Activated CD4-positive, alpha-beta memory T cell treated with anti-CD3 and anti-CD28 coated beads, Interleukin-2, amount 10 ng/mL, durations not matched to agents 7 days and 5 days (primary cell): ENCODE data around the gene PAQR6. TPM values are rescaled to one million over a fixed set of nuclear protein-coding genes. Genes with fewer than 3 reads are reported as not detected.

Experiments used
- CTCF ChIA-PET: fragments of 350-600 bp; sonication (Branson Sonifier 250); formaldehyde crosslinking; loops from one replicate; lab custom pipeline; 2021; ENCODE audit warnings: antibody characterized with exemption, inconsistent platforms; lab: Charles Lee
- POLR2A ChIA-PET: fragments of 350-600 bp; sonication (Branson Sonifier 250); formaldehyde crosslinking; loops from one replicate; lab custom pipeline; 2021; ENCODE audit warnings: antibody characterized with exemption; lab: Charles Lee
- DNase-seq: peaks from one replicate; pipeline ENCODE4 v3.0.0-alpha.2; 2020
- H3K27ac Mint-ChIP-seq: one replicate; pipeline ENCODE4 v1.8.0; 2021; ENCODE audit warnings: mild to moderate bottlenecking, mixed read lengths
- H3K27me3 Mint-ChIP-seq: one replicate; pipeline ENCODE4 v1.8.0; 2021; ENCODE audit warnings: mixed read lengths
- H3K36me3 Mint-ChIP-seq: one replicate; pipeline ENCODE4 v1.8.0; 2021; ENCODE audit warnings: low read depth, mixed read lengths
- H3K4me1 Mint-ChIP-seq: one replicate; pipeline ENCODE4 v1.8.0; 2021; ENCODE audit warnings: mixed read lengths
- H3K4me3 Mint-ChIP-seq: one replicate; pipeline ENCODE4 v1.8.0; 2021; ENCODE audit warnings: mild to moderate bottlenecking, mixed read lengths
- H3K9me3 Mint-ChIP-seq: one replicate; pipeline ENCODE4 v1.8.0; 2021; ENCODE audit warnings: mixed read lengths
- total RNA-seq, 2 experiments: library from RNA; stranded (reverse); gene quantifications; one replicate each; pipeline ENCODE4 v1.2.3, GENCODE V29; 2021

Gene PAQR6
- total RNA-seq, 2 experiments from 2014 or later = 5.6 to 6.3 TPM

GRCh38 chr1:156282479-156283222, 34.8 kb upstream of the PAQR6 start, which contains the start of gene SMG5:
Gene SMG5, minus strand, starts transcription at chr1:156282825. Its CDS starts 145 bp downstream, at chr1:156282680.
- Mint-ChIP-seq H3K4me3 (peak within 1 kb of the TSS; percentile 86), H3K27me3 (no peaks in the 10 kb centered on the region), H3K27ac (peak within 1 kb of the TSS; percentile 81), H3K4me1 (peaks cover 39% of the 10 kb centered on the region), H3K36me3 (peaks cover 18% of the 10 kb centered on the region), H3K9me3 (no peaks in the 10 kb centered on the region)
- DNase-seq = peak; percentile 97
- ChIA-PET POLR2A (interaction anchor here (0.6 to 6.0 kb wide), 65 partner anchors 8 to 1948 kb away, joined by 3 to 67 read pairs (median 5); partner anchors contain the start of genes ARHGEF2, CCT3, GLMP and HDGF), CTCF (interaction anchor here (1.1 to 2.8 kb wide), 14 partner anchors 13 to 305 kb away, joined by 3 to 15 read pairs (median 4); partner anchors contain the start of genes CCT3, GLMP and TSACC)

GRCh38 chr1:156281693-156282478, 34.0 kb upstream of the PAQR6 start:
- Mint-ChIP-seq H3K27ac (peak overlapping the region; percentile 81), H3K36me3 (peaks cover 25% of the 10 kb centered on the region), H3K4me1 (peaks cover 39% of the 10 kb centered on the region), H3K27me3 (no peaks in the 10 kb centered on the region), H3K4me3 (peak overlapping the region; percentile 86), H3K9me3 (no peaks in the 10 kb centered on the region)
- ChIA-PET CTCF (interaction anchor here (0.5 to 2.8 kb wide), 12 partner anchors 14 to 199 kb away, joined by 3 to 15 read pairs (median 4); partner anchors contain the start of genes CCT3, GLMP and TSACC), POLR2A (interaction anchor here (0.6 to 6.0 kb wide), 54 partner anchors 9 to 1947 kb away, joined by 3 to 67 read pairs (median 5); partner anchors contain the start of genes ARHGEF2, CCT3, GLMP and HDGF)
- DNase-seq = no peak

GRCh38 chr1:156281281-156281680, 33.4 kb upstream of the PAQR6 start:
- Mint-ChIP-seq H3K36me3 (peaks cover 30% of the 10 kb centered on the region), H3K27me3 (no peaks in the 10 kb centered on the region), H3K4me1 (peaks cover 39% of the 10 kb centered on the region), H3K27ac (peak overlapping the region; percentile 81), H3K9me3 (no peaks in the 10 kb centered on the region), H3K4me3 (peak overlapping the region; percentile 86)
- ChIA-PET CTCF (interaction anchor here (0.5 to 1.2 kb wide), 6 partner anchors 10 to 343 kb away, joined by 3 to 7 read pairs (median 4); no protein-coding TSS in a partner anchor), POLR2A (interaction anchor here (1.6 to 6.0 kb wide), 9 partner anchors 9 to 185 kb away, joined by 6 to 67 read pairs (median 13); partner anchors contain the start of genes GLMP, PMF1 and SEMA4A)
- DNase-seq = peak; percentile 59

- DNase-seq = no peak
- Mint-ChIP-seq H3K27me3 (no peaks in the 10 kb centered on the region), H3K9me3 (no peaks in the 10 kb centered on the region), H3K36me3 (peaks cover 38% of the 10 kb centered on the region), H3K4me3 (no peak overlapping the region), H3K27ac (no peak overlapping the region), H3K4me1 (peaks cover 38% of the 10 kb centered on the region)
- ChIA-PET POLR2A (interaction anchor here (0.8 to 6.0 kb wide), 8 partner anchors 15 to 276 kb away, joined by 3 to 67 read pairs (median 4); partner anchors contain the start of genes GLMP, PMF1 and SLC25A44), CTCF (interaction anchor here (0.6 to 1.0 kb wide), 2 partner anchors 25 to 55 kb away, joined by 3 read pairs; no protein-coding TSS in a partner anchor)
Measured at GRCh38 chr1:156279837-156280236, 32.0 kb upstream of the PAQR6 start.

- Mint-ChIP-seq H3K9me3 (no peaks in the 10 kb centered on the region), H3K4me3 (no peak overlapping the region), H3K27ac (no peak overlapping the region), H3K27me3 (no peaks in the 10 kb centered on the region), H3K4me1 (peaks cover 20% of the 10 kb centered on the region), H3K36me3 (peaks cover 62% of the 10 kb centered on the region)
- ChIA-PET POLR2A (interaction anchor here (0.6 to 1.0 kb wide), 2 partner anchors 57 to 58 kb away, joined by 3 read pairs; no protein-coding TSS in a partner anchor), CTCF (interaction anchor here (0.5 to 1.3 kb wide), 5 partner anchors 27 to 64 kb away, joined by 3 to 5 read pairs (median 3); partner anchors contain the start of gene PMF1)
- no peak for DNase-seq
Measured at GRCh38 chr1:156276966-156277381, 29.1 kb upstream of the PAQR6 start.

- POLR2A ChIA-PET = interaction anchor here (0.6 kb wide), 1 partner anchor 31 kb away, joined by 3 read pairs; no protein-coding TSS in a partner anchor
- H3K4me3 Mint-ChIP-seq = no peak overlapping the region
Measured at GRCh38 chr1:156276532-156276931, 28.7 kb upstream of the PAQR6 start.

GRCh38 chr1:156270314-156270713, 22.5 kb upstream of the PAQR6 start:
- Mint-ChIP-seq H3K9me3 (no peaks in the 10 kb centered on the region), H3K36me3 (peaks cover 73% of the 10 kb centered on the region), H3K27me3 (no peaks in the 10 kb centered on the region), H3K27ac (no peak overlapping the region), H3K4me3 (no peak overlapping the region), H3K4me1 (no peaks in the 10 kb centered on the region)
- ChIA-PET CTCF (interaction anchor here (1.4 kb wide), 1 partner anchor 49 kb away, joined by 4 read pairs; no protein-coding TSS in a partner anchor), POLR2A (interaction anchor here (1.1 kb wide), 1 partner anchor 67 kb away, joined by 3 read pairs; the partner anchor contains the start of genes CCT3 and TSACC)
- no peak for DNase-seq

More at GRCh38 chr1:156276532-156276931, 28.7 kb upstream of the PAQR6 start:
- DNase-seq = no peak
- Mint-ChIP-seq H3K27me3 (no peaks in the 10 kb centered on the region), H3K27ac (no peak overlapping the region), H3K4me1 (peaks cover 18% of the 10 kb centered on the region), H3K9me3 (no peaks in the 10 kb centered on the region), H3K36me3 (peaks cover 66% of the 10 kb centered on the region)
- CTCF ChIA-PET = interaction anchor here (0.5 to 1.3 kb wide), 5 partner anchors 27 to 63 kb away, joined by 3 to 5 read pairs (median 3); partner anchors contain the start of gene PMF1

GRCh38 chr1:156268336-156268735, 20.5 kb upstream of the PAQR6 start:
- H3K36me3 Mint-ChIP-seq = peaks cover 71% of the 10 kb centered on the region
- H3K9me3 Mint-ChIP-seq = no peaks in the 10 kb centered on the region
- ChIA-PET CTCF (no interaction called here), POLR2A (no interaction called here)
- H3K4me3 Mint-ChIP-seq = no peak overlapping the region
- no peaks in the 10 kb centered on the region for H3K4me1 Mint-ChIP-seq
- no peaks in the 10 kb centered on the region for H3K27me3 Mint-ChIP-seq
- H3K27ac Mint-ChIP-seq = no peak overlapping the region
- no peak for DNase-seq

- no peaks in the 10 kb centered on the region for H3K9me3 Mint-ChIP-seq
- CTCF ChIA-PET = no interaction called here
- no peak overlapping the region for H3K4me3 Mint-ChIP-seq
- H3K36me3 Mint-ChIP-seq = peaks cover 69% of the 10 kb centered on the region
- H3K4me1 Mint-ChIP-seq = peaks cover 7% of the 10 kb centered on the region
- DNase-seq = no peak
- POLR2A ChIA-PET = no interaction called here
- no peak overlapping the region for H3K27ac Mint-ChIP-seq
- H3K27me3 Mint-ChIP-seq = no peaks in the 10 kb centered on the region
Measured at GRCh38 chr1:156266051-156266450, 18.2 kb upstream of the PAQR6 start.

GRCh38 chr1:156263288-156263655, 15.4 kb upstream of the PAQR6 start:
- Mint-ChIP-seq H3K27me3 (no peaks in the 10 kb centered on the region), H3K36me3 (peaks cover 82% of the 10 kb centered on the region), H3K27ac (no peak overlapping the region), H3K4me1 (peaks cover 8% of the 10 kb centered on the region), H3K4me3 (no peak overlapping the region), H3K9me3 (no peaks in the 10 kb centered on the region)
- POLR2A ChIA-PET = interaction anchor here (3.5 kb wide), 1 partner anchor 19 kb away, joined by 17 read pairs; the partner anchor contains the start of gene SMG5
- CTCF ChIA-PET = interaction anchor here (1.2 kb wide), 1 partner anchor 133 kb away, joined by 5 read pairs; no protein-coding TSS in a partner anchor
- no peak for DNase-seq

- Mint-ChIP-seq H3K27ac (peak overlapping the region; percentile 5), H3K27me3 (no peaks in the 10 kb centered on the region), H3K4me1 (peaks cover 12% of the 10 kb centered on the region), H3K4me3 (no peak overlapping the region), H3K36me3 (peaks cover 82% of the 10 kb centered on the region), H3K9me3 (no peaks in the 10 kb centered on the region)
- no peak for DNase-seq
- ChIA-PET CTCF (interaction anchor here (1.2 kb wide), 1 partner anchor 132 kb away, joined by 5 read pairs; no protein-coding TSS in a partner anchor), POLR2A (interaction anchor here (1.0 to 3.5 kb wide), 3 partner anchors 9 to 20 kb away, joined by 3 to 17 read pairs (median 3); partner anchors contain the start of gene SMG5)
Measured at GRCh38 chr1:156262461-156263287, 14.8 kb upstream of the PAQR6 start.
